K562 (cell line): ENCODE data around the gene FASTK. TPM values are rescaled to one million over a fixed set of nuclear protein-coding genes. Genes with fewer than 3 reads are reported as not detected.

Experiments
- ARID2 ChIP-seq: fragments of 450-650 bp; IDR thresholded peaks from 2 replicates; pipeline ENCODE4 v1.6.1; 2017; ENCODE audit warnings: antibody characterized with exemption, mild to moderate bottlenecking
- DLX4 ChIP-seq: fragments of 250-450 bp; sonication (Bioruptor Pico); IDR thresholded peaks from 2 replicates; pipeline ENCODE4 v1.6.1; 2021; ENCODE audit warnings: mild to moderate bottlenecking
- ETS2 ChIP-seq: IDR thresholded peaks from 2 replicates; pipeline ENCODE4 v1.6.1; 2016; ENCODE audit warnings: borderline replicate concordance, missing genetic modification characterization, mild to moderate bottlenecking, moderate library complexity, missing compliant biosample characterization; ENCODE audit not compliant: poor library complexity, severe bottlenecking
- FOXA3 ChIP-seq, 2 experiments: fragments of 450-650 bp in 1 of 2; sonication (generic) in 1 of 2; formaldehyde crosslinking; IDR thresholded peaks in 1 of 2; conservative IDR thresholded peaks in 1 of 2; 2 replicates each; pipeline versions ENCODE4 v1.4.0 to v1.8.0; 2020 to 2022; ENCODE audit warnings: mild to moderate bottlenecking in 2 of 2, missing genetic modification reagents in 1 of 2
- RBFOX2 ChIP-seq: fragments of 200-400 bp; formaldehyde crosslinking; IDR thresholded peaks from 2 replicates; pipeline ENCODE4 v1.6.1; 2017; ENCODE audit warnings: low read depth, mild to moderate bottlenecking, low read length, moderate library complexity
- SLC30A9 ChIP-seq: fragments of 250-450 bp; sonication (Bioruptor Pico); IDR thresholded peaks from 2 replicates; pipeline ENCODE4 v1.8.0; 2022; ENCODE audit warnings: mild to moderate bottlenecking, moderate library complexity
- SMARCC2 ChIP-seq: fragments of 450-650 bp; IDR thresholded peaks from 2 replicates; pipeline ENCODE4 v1.6.1; 2017; ENCODE audit warnings: antibody characterized with exemption, moderate library complexity, mild to moderate bottlenecking, low read depth
- TFAM ChIP-seq: fragments of 250-450 bp; sonication (Bioruptor Pico); conservative IDR thresholded peaks from 2 replicates; pipeline ENCODE4 v1.5.0; 2021; ENCODE audit warnings: mild to moderate bottlenecking, moderate library complexity
- ZC3H11A ChIP-seq: IDR thresholded peaks from 2 replicates; pipeline ENCODE4 v1.6.1; 2012; ENCODE audit warnings: low read depth, low read length, improper control_type of control experiment
- ZNF143 ChIP-seq: sonication (generic); formaldehyde crosslinking; IDR thresholded peaks from 2 replicates; pipeline ENCODE4 v1.9.0; 2022; ENCODE audit warnings: mild to moderate bottlenecking, missing genetic modification reagents
- polyA plus RNA-seq, 8 experiments: library from polyadenylated mRNA; depleted of rRNA in 4 of 8; stranded (reverse) in 5 of 8; unstranded in 3 of 8; fragments of >200 nt; fragmentation: Nextera tagmentation in 2 of 8; fragmentation: Illumina TruSeq in 1 of 8; extraction: Ambion mirVana in 2 of 8; extraction: Trizol in 1 of 8; gene quantifications; 2 replicates each; pipeline versions ENCODE4 v1.2.1 to v1.2.3, GENCODE V29; 2011 to 2014; ENCODE audit warnings: inconsistent platforms in 1 of 8, missing spikeins in 1 of 8
- total RNA-seq, 7 experiments: library from RNA; depleted of rRNA in 6 of 7; stranded (reverse); fragments of >200 nt in 6 of 7; fragmentation: Illumina TruSeq in 2 of 7; extraction: Trizol in 2 of 7; gene quantifications; 2 replicates each; pipeline versions ENCODE4 v1.2.1 to v1.2.3, GENCODE V29; 2011 to 2021; ENCODE audit warnings: low replicate concordance in 1 of 7

Gene FASTK
- total and polyA plus RNA-seq, 9 of the 15 experiments (the other 6 are each of a cell fraction or from before 2014, with no cell fraction given) = 0.51 to 150 (median 48.2) TPM

- TF ChIP-seq SMARCC2 (peak; percentile 51; the same call in 1 of the 2 replicates), RBFOX2 (peak; percentile 95), TFAM (CRISPR knock-in tag) (no peak), FOXA3 (CRISPR knock-in tag; conservative IDR thresholded peaks at IDR 0.05 in 1 of 2, IDR thresholded peaks at IDR 0.05 in 1 of 2) (no peak), ARID2 (no peak), ETS2 (tag) (no peak), DLX4 (no peak), SLC30A9 (CRISPR knock-in tag) (no peak), ZC3H11A (no peak), ZNF143 (CRISPR knock-in tag) (peak; percentile 98)
Observed at GRCh38 chr7:151057989-151058780, 22.4 kb downstream of the FASTK start (continued).
